ENCODE results near the gene OTOP3.

- TF ChIP-seq CTCF (conservative IDR thresholded peaks at IDR 0.05) (no peak), ZFX (IDR thresholded peaks at IDR 0.05) (no peak)
Observed at GRCh38 chr17:74987418-74987908, 51.8 kb downstream of the OTOP3 start, which contains the start of gene CDR2L.
